Endothelial cell of umbilical vein (primary cell): ENCODE measurements around the gene SP1. TPM values are rescaled to one million over a fixed set of nuclear protein-coding genes. Genes with fewer than 3 reads are reported as not detected.
"Not testable (repeated sequence)": the region's sequence is repeated elsewhere in the genome, so short reads cannot be mapped to it uniquely, and the experiment has no call there.

Experiments
- BruUV-seq: library from RNA; stranded (reverse); fragments of 400-500 nt; replicated peaks from 2 replicates; lab custom pipeline; 2021; lab: Mats Ljungman, UMichigan
- CTCF ChIA-PET: fragments of 300-600, 350-600 bp; sonication (Branson Sonifier 250); formaldehyde crosslinking; loops from one replicate; lab custom pipeline; 2021; ENCODE audit warnings: antibody characterized with exemption, inconsistent platforms; lab: Charles Lee
- POLR2A ChIA-PET: fragments of 300-600, 350-600 bp; sonication (Branson Sonifier 250); formaldehyde crosslinking; loops from one replicate; lab custom pipeline; 2021; ENCODE audit warnings: antibody characterized with exemption, inconsistent platforms; lab: Charles Lee
- DNase-seq: peaks from one replicate; pipeline ENCODE4 v3.0.0-alpha.2; 2011; ENCODE audit warnings: low read depth, low spot score
- FAIRE-seq: peaks from 2 replicates; lab custom pipeline; 2011; peaks lifted over from hg19 to GRCh38; lab: Jason Lieb, UNC
- H2AFZ ChIP-seq: 2 replicates; pipeline ENCODE4 v1.6.0; 2012; ENCODE audit warnings: low read depth, low read length, control low read depth, inconsistent platforms
- H3K27ac ChIP-seq: 2 replicates; pipeline ENCODE4 v1.5.1; 2011; ENCODE audit warnings: low read depth, mild to moderate bottlenecking, control low read depth, low read length, moderate library complexity; ENCODE audit not compliant: insufficient read depth
- H3K27me3 ChIP-seq, 2 experiments: 2 replicates each; pipeline versions ENCODE4 v1.6.0 to v1.6.1; 2011; ENCODE audit warnings: low read length in 2 of 2, mixed read lengths in 1 of 2; ENCODE audit not compliant: control insufficient read depth in 2 of 2, insufficient read depth in 2 of 2
- H3K36me3 ChIP-seq, 2 experiments: 2 replicates in 1 of 2; 3 replicates in 1 of 2; pipeline ENCODE4 v1.5.1; 2011; ENCODE audit warnings: low read length in 2 of 2, mild to moderate bottlenecking in 1 of 2, moderate library complexity in 1 of 2; ENCODE audit not compliant: control insufficient read depth in 2 of 2, insufficient read depth in 2 of 2; ENCODE audit errors: extremely low read depth in 1 of 2
- H3K4me1 ChIP-seq: 3 replicates; pipeline ENCODE4 v1.5.1; 2011; ENCODE audit warnings: mild to moderate bottlenecking, low read length; ENCODE audit not compliant: control insufficient read depth, insufficient read depth; ENCODE audit errors: extremely low read depth
- H3K4me2 ChIP-seq: 2 replicates; pipeline ENCODE4 v1.6.1; 2011; ENCODE audit warnings: low read length, control low read depth, mixed read lengths; ENCODE audit not compliant: insufficient read depth
- H3K4me3 ChIP-seq, 3 experiments: fragments of 200-600 bp in 1 of 3; sonication (generic), shearing (Covaris generic) in 1 of 3; replicated peaks in 1 of 3; 2 replicates each; pipeline ENCODE4 v1.5.1; 2011 to 2016; ENCODE audit warnings: control low read depth in 3 of 3, low read length in 3 of 3, mild to moderate bottlenecking in 2 of 3, inconsistent platforms in 1 of 3, low read depth in 1 of 3, moderate library complexity in 1 of 3; ENCODE audit not compliant: insufficient read depth in 1 of 3
- H3K79me2 ChIP-seq: 2 replicates; pipeline ENCODE4 v1.6.0; 2012; ENCODE audit warnings: low read length, inconsistent platforms; ENCODE audit not compliant: control insufficient read depth, insufficient read depth
- H3K9ac ChIP-seq: replicated peaks from 2 replicates; pipeline ENCODE3; 2011; ENCODE audit warnings: low read length, control low read depth; ENCODE audit not compliant: insufficient read depth; ENCODE audit errors: extremely low read depth
- H3K9me1 ChIP-seq: replicated peaks from 3 replicates; pipeline ENCODE4 v1.6.0; 2011; ENCODE audit warnings: mild to moderate bottlenecking, low read length; ENCODE audit not compliant: control insufficient read depth, insufficient read depth; ENCODE audit errors: extremely low read depth
- H3K9me3 ChIP-seq: replicated peaks from 2 replicates; pipeline ENCODE4 v1.5.1; 2012; ENCODE audit warnings: low read length, inconsistent platforms; ENCODE audit not compliant: control insufficient read depth, insufficient read depth
- H4K20me1 ChIP-seq: replicated peaks from 2 replicates; pipeline ENCODE3; 2011; ENCODE audit warnings: mild to moderate bottlenecking, low read length; ENCODE audit not compliant: control insufficient read depth, insufficient read depth; ENCODE audit errors: extremely low read depth
- dilution Hi-C: fragments of 300-500 bp; cut with MboI; formaldehyde crosslinking; loops from one replicate; pipeline ENCODE4 v1.15.0; 2019; ENCODE audit warnings: low sequenced_read_pairs; ENCODE audit not compliant: extremely low pct_ligation_motif_present
- intact Hi-C: fragments of 100-400 bp; cut with micrococcal nuclease; formaldehyde crosslinking; loops from one replicate; pipeline ENCODE4 v1.10.0; 2022
- polyA plus RNA-seq, 4 experiments: library from polyadenylated mRNA; depleted of rRNA in 3 of 4; stranded (reverse) in 3 of 4; unstranded in 1 of 4; fragments of >200 nt; gene quantifications; 2 replicates each; pipeline versions ENCODE4 v1.2.1 to v1.2.3, GENCODE V29; 2011 to 2012; ENCODE audit warnings: missing spikeins in 1 of 4
- total RNA-seq: library from RNA; stranded (reverse); gene quantifications from 2 replicates; pipeline ENCODE4 v1.2.3, GENCODE V29; 2021
- TF ChIP-seq, protein P1 (sequence below): IDR thresholded peaks from 2 replicates; pipeline ENCODE4 v1.6.1; 2011; ENCODE audit not compliant: insufficient read depth, insufficient read length

The SP1 gene
- total and polyA plus RNA-seq, 2 donors (not counting 3 experiments of a cell fraction or from before 2014, with no cell fraction given) = 34.8 to 56.3 TPM

DNA sequence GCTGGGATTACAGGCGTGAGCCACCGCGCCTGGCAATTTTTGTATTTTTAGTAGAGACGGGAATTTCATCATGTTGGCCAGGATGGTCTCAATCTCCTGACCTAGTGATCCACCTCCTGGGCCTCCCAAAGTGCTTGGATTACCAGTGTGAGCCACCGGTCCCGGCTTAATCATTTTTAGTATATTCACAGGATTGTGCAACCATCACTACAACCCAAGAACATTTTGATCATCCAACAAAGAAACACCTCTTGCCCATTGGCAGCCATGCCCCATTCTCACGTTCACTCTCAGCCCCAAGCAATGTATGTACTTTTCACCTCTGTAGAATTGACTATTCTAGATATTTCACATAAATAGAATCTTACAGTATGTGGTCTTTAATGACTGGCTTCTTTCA is 19.9 kb downstream of the SP1 start:
- FAIRE-seq = no peak

DNA sequence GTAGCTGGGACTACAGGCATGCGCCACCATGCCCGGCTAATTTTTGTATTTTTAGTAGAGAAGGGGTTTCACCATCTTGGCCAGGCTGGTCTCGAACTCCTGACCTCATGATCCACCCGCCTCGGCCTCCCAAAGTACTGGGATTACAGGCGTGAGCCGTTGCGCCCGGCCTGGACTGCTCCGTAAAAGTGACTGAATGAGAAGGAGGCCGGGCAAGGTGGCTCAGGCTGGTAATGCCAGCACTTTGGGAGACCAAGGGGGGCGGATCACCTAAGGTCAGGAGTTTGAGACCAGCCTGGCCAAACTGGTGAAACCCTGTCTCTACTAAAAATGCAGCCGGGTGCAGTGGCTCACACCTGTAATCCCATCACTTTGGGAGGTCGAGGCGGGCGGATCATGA is 22.4 kb downstream of the SP1 start:
- H3K36me3 ChIP-seq, DNase-seq, H4K20me1 ChIP-seq, BruUV-seq, H3K4me3 ChIP-seq, POLR2A ChIA-PET, H3K27ac ChIP-seq, H3K27me3 ChIP-seq, intact Hi-C loops, H3K9ac ChIP-seq, FAIRE-seq, H3K79me2 ChIP-seq, dilution Hi-C loops, H2AFZ ChIP-seq, H3K4me2 ChIP-seq, H3K9me1 ChIP-seq, H3K4me1 ChIP-seq, H3K9me3 ChIP-seq: not testable (repeated sequence)
- CTCF ChIA-PET = interaction anchor here (1.2 kb wide), 1 partner anchor 8 kb away, joined by 3 read pairs; no protein-coding TSS in a partner anchor

More for the DNA sequence above, 19.9 kb downstream of the SP1 start:
- Histone ChIP-seq H3K79me2 (peaks cover 17% of the 10 kb centered on the region), H4K20me1 (no peaks in the 10 kb centered on the region), H3K36me3 (no peaks in the 10 kb centered on the region), H3K4me2 (no peak overlapping the region), H3K27ac (no peak overlapping the region), H3K9me1 (no peaks in the 10 kb centered on the region), H2AFZ (no peak overlapping the region), H3K4me1 (no peaks in the 10 kb centered on the region), H3K4me3 (no peak overlapping the region), H3K9ac (no peak overlapping the region), H3K9me3 (no peaks in the 10 kb centered on the region), H3K27me3 (no peaks in the 10 kb centered on the region)
- POLR2A ChIA-PET = no interaction called here
- DNase-seq = no peak
- intact Hi-C loops (no loop called here), dilution Hi-C loops (no loop called here)
- TF ChIP-seq, protein P1, sequence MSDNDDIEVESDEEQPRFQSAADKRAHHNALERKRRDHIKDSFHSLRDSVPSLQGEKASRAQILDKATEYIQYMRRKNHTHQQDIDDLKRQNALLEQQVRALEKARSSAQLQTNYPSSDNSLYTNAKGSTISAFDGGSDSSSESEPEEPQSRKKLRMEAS = no peak
- CTCF ChIA-PET = no interaction called here
- BruUV-seq = no TSS peak
